Stimulated activated CD8-positive, alpha-beta memory T cell treated with anti-CD3 and anti-CD28 coated beads, Interleukin-2, amount 100 ng/mL, for 48 hours (primary cell): ENCODE results near the gene ZNF385D.

Experiments used
- DNase-seq, 2 donors: peaks; one replicate each; pipeline ENCODE4 v3.0.0-alpha.2; 2020; ENCODE audit warnings: low read depth in 2 of 2

ZNF385D gene

GRCh38 chr3:21673393-21673792 lies 77.6 kb downstream of the ZNF385D start:
- DNase-seq, result no peak

- no peak for DNase-seq
Measured at GRCh38 chr3:21672303-21672702, 78.7 kb downstream of the ZNF385D start.

- no peak for DNase-seq
Measured at GRCh38 chr3:21670386-21670785, 80.6 kb downstream of the ZNF385D start.

GRCh38 chr3:21668012-21668411 lies 83.0 kb downstream of the ZNF385D start:
- no peak for DNase-seq

- no peak for DNase-seq
Measured at GRCh38 chr3:21665444-21666100, 85.4 kb downstream of the ZNF385D start.

GRCh38 chr3:21664996-21665395 lies 86.0 kb downstream of the ZNF385D start:
- DNase-seq, result no peak

GRCh38 chr3:21662403-21662802 lies 88.6 kb downstream of the ZNF385D start:
- DNase-seq, result no peak

- DNase-seq, result no peak
Measured at GRCh38 chr3:21654662-21655061, 96.3 kb downstream of the ZNF385D start.

- DNase-seq, result no peak
Measured at GRCh38 chr3:21654241-21654640, 96.8 kb downstream of the ZNF385D start.

GRCh38 chr3:21649519-21649918 lies 101.5 kb downstream of the ZNF385D start:
- no peak for DNase-seq

- no peak for DNase-seq
Measured at GRCh38 chr3:21647961-21648360, 103.0 kb downstream of the ZNF385D start.

GRCh38 chr3:21645121-21645897 lies 105.7 kb downstream of the ZNF385D start:
- no peak for DNase-seq

- DNase-seq, result no peak
Measured at GRCh38 chr3:21644268-21644667, 106.7 kb downstream of the ZNF385D start.

- no peak for DNase-seq
Measured at GRCh38 chr3:21643752-21644151, 107.3 kb downstream of the ZNF385D start.

GRCh38 chr3:21642433-21642832 lies 108.6 kb downstream of the ZNF385D start:
- DNase-seq, result no peak

- no peak for DNase-seq
Measured at GRCh38 chr3:21641959-21642358, 109.1 kb downstream of the ZNF385D start.

GRCh38 chr3:21638488-21638887 lies 112.5 kb downstream of the ZNF385D start:
- DNase-seq, result no peak

GRCh38 chr3:21634112-21634511 lies 116.9 kb downstream of the ZNF385D start:
- no peak for DNase-seq

GRCh38 chr3:21624524-21624923 lies 126.5 kb downstream of the ZNF385D start:
- DNase-seq, result no peak

GRCh38 chr3:21621181-21621651 lies 129.8 kb downstream of the ZNF385D start:
- no peak for DNase-seq

GRCh38 chr3:21620511-21621155 lies 130.4 kb downstream of the ZNF385D start:
- no peak for DNase-seq

GRCh38 chr3:21618695-21619094 lies 132.3 kb downstream of the ZNF385D start:
- DNase-seq, result no peak
